Right lobe of liver (tissue), 6 donors: Measurements from ENCODE around the gene BRD4. TPM values are rescaled to one million over a fixed set of nuclear protein-coding genes. Genes with fewer than 3 reads are reported as not detected.
A peak's percentile ranks its signal among the peaks of the same experiment; 100 is the strongest.

Experiments
- ATAC-seq, 4 donors: fragments of 200-7000 bp; cut with Tn5 transposase; one replicate each; pipeline ENCODE4 v1.9.1; 2020; ENCODE audit warnings: mild to moderate bottlenecking in 4 of 4, moderate library complexity in 4 of 4
- DNase-seq, 3 donors: peaks; one replicate each; pipeline ENCODE4 v3.0.0-alpha.2; 2020
- H3K27ac ChIP-seq, 3 donors: fragments of 200-600 bp; one replicate each; pipeline ENCODE4 v1.8.0; 2022
- H3K27me3 ChIP-seq, 2 donors: fragments of 200-600 bp; one replicate each; pipeline ENCODE4 v1.8.0; 2022
- H3K36me3 ChIP-seq, 4 donors: fragments of 200-600 bp; sonication (generic) in 1 of 4; one replicate each; pipeline versions ENCODE4 v1.5.1 to v1.8.0; 2017 to 2022; ENCODE audit warnings: control low read depth in 1 of 4
- H3K4me1 ChIP-seq, 4 donors: fragments of 200-600 bp; sonication (generic) in 1 of 4; one replicate each; pipeline versions ENCODE4 v1.5.1 to v1.8.0; 2017 to 2022; ENCODE audit warnings: control low read depth in 1 of 4
- H3K4me3 ChIP-seq, 3 donors: fragments of 200-600 bp; one replicate each; pipeline ENCODE4 v1.8.0; 2022
- H3K9me3 ChIP-seq, 4 donors: fragments of 200-600 bp; sonication (generic) in 1 of 4; one replicate each; pipeline versions ENCODE4 v1.5.1 to v1.8.0; 2017 to 2022; ENCODE audit warnings: control low read depth in 1 of 4
- CTCF ChIP-seq, 4 donors: fragments of 200-600 bp in 3 of 4; fragments of 450-650 bp in 1 of 4; IDR thresholded peaks; one replicate each; pipeline versions ENCODE4 v1.5.1 to v1.8.0; 2016 to 2022; ENCODE audit warnings: antibody characterized with exemption in 4 of 4, mild to moderate bottlenecking in 2 of 4
- POLR2A ChIP-seq: fragments of 450-650 bp; IDR thresholded peaks from one replicate; pipeline ENCODE4 v1.6.1; 2017; ENCODE audit warnings: antibody characterized with exemption, mild to moderate bottlenecking
- WGBS: methylation state at CpG from one replicate; pipeline ENCODE4 v1.1.6; 2018; ENCODE audit warnings: low coverage, low lambda C conversion rate; ENCODE audit not compliant: insufficient coverage; ENCODE audit errors: missing lambda C conversion rate; 5-methylcytosine and 5-hydroxymethylcytosine counted together
- intact Hi-C, 2 donors: fragments of 100-400 bp; cut with DNase I; formaldehyde crosslinking; loops; one replicate each; pipeline versions ENCODE4 v1.11.2 to v1.14.1; 2022
- total RNA-seq, 6 experiments: library from RNA; depleted of rRNA in 2 of 6; stranded (reverse); fragments of >200 nt in 2 of 6; fragmentation: NEBNext Ultra II Directional in 3 of 6; extraction: Animal tissue kit (Norgen Biotek cat#: 25700) in 3 of 6; gene quantifications; one replicate each; pipeline versions ENCODE4 v1.1.0 to v1.2.4, GENCODE V29; 2016 to 2023
- donor health status: DM: no; HTN: yes; CAD: no.
- donor health status: DM: no; HTN: no; CAD: no.
- donor health status: DM: no; HTN: no; CAD: no.
- donor health status: DM: no; HTN: yes; CAD: no.
- donor health status: DM: no; HTN: yes; CAD: no.

The BRD4 gene
- total RNA-seq, 6 experiments from 2014 or later = 20.0 to 52.6 (median 40.6) TPM

DNA sequence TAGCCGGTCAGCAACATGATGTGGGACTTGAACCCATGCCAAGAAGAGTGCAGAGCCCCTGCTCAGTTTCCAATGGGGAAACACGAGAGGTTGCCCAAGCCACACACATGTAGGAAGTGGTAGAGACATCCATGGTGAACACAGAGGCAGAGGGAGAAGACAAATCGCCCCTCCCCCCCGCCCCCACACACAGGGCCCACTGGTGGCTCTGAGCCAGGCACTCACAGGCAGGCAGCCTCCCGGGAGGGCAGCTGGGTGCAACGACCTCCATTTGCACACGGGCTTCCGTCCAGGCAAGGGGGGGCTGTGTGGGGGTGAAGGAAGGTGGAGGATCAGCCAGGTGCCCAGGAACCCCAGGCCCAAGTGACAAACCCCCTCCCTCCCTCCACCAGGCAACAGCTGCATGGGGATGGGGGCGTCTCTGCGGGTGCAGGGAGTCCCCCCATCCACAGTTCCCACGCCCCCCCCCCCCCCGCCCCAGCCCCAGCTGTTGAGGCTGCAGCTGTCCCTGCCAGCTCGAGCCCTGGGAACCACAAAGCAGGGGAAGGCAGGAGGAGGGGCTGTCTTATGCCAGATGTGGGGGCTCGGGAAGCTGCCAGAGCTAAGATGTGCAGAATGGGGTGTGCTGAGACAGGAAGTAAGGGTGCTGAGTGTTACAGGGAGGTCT, 134.9 kb downstream of the BRD4 start:
- DNase-seq (no peak), ATAC-seq (no peak)
- Histone ChIP-seq H3K27ac (no peak overlapping the region), H3K4me3 (no peak overlapping the region), H3K36me3 (no peaks in the 10 kb centered on the region), H3K27me3 (peaks cover 0 to 15% of the 10 kb centered on the region in 2 donors), H3K9me3 (no peaks in the 10 kb centered on the region), H3K4me1 (peaks cover 0 to 6% (median 1%) of the 10 kb centered on the region in 4 donors)
- intact Hi-C loops = no loop called here
- WGBS = 12% methylated on average over 6 of the region's 14 CpGs
- no peak for TF ChIP-seq CTCF (IDR thresholded peaks at IDR 0.05)
- no peak for TF ChIP-seq POLR2A

DNA sequence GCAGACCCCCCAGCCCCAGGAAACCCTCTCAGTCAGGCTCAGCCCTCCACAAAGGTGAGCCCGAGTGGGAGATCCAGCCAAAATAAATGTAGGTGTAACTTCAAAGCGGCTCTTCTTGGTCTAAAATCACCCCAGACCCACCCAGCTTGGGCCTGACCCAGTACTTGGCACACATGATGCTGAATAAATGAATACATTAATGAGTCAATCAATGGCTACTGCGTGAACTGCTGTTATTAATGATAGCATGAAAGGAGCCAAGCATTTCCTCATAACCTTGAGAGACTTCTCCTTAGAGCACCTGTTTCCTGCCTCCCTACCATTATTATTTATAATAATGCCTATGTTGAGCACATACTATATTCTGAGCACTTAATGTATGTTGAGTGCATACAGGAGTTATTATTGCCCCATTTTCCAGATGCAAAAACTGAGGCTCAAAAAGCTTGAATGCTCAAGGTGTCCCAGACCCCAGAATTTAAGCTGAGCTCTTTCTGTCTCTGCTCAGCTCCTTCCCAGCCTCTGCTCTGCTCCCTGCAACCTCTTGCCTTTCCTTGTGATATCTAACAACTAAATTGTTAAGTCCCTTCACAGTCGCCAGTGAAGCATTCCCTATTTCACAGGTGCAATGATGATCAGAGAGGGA, 135.9 kb downstream of the BRD4 start:
- intact Hi-C loops = no loop called here
- DNase-seq (no peak), ATAC-seq (no peak)
- no peak for TF ChIP-seq POLR2A
- TF ChIP-seq CTCF (IDR thresholded peaks at IDR 0.05) = no peak
- no peak overlapping the region for H3K4me3 ChIP-seq
- H3K27ac ChIP-seq = no peak overlapping the region
- H3K9me3 ChIP-seq = no peaks in the 10 kb centered on the region
- no peaks in the 10 kb centered on the region for H3K36me3 ChIP-seq
- WGBS = 35% methylated on average over 4 of the region's 4 CpGs
- peaks cover 0 to 6% (median 1%) of the 10 kb centered on the region in 4 donors for H3K4me1 ChIP-seq
- H3K27me3 ChIP-seq = peaks cover 0 to 15% of the 10 kb centered on the region in 2 donors

DNA sequence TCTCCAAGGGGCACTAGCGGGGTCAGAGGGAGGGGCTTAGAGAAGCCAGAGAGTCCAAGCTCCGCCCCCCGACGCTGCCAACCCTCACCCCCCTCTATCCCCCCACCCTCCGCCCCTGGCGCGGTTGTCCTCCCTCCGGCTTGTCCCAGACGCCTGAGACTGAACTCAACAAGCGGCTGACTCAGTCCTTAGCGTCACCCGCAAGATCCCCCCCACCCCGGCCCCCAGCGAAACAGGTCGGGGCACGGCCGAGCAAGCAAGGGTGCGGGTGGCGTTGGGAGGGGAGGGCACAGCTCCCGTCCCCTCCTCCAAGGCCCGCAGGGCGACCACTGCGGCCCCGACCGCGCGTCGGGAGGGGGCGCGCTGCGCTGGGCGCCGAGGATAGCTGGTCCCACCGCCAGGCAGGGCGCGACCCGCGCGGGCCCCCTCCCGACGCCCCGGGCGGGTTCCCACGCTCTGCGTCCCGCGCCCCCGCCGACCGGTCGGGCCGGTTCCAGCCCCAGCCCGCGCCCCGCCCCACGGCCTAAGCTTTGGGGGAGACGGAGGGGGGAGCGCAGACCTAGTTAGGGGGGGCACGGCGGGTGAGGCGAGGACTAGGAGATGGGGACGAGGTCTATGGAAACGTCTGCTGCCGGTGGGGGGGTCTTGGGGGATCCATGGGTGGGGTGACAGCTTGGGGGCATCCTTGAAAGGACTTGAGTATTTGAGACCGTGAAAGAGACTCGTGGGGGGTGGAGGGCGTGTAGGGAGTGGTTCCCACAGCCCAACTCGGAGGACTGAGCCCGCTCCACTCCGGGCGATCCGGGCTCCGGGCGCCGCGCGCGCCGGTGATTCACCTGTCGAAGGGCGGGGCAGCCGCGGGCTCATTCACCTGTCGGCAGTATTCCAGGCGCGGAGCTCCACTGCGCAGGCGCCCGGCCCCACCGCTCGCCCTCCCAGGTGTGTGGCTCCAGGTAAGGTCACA, 136.7 kb downstream of the BRD4 start:
- TF ChIP-seq POLR2A = no peak
- TF ChIP-seq CTCF (IDR thresholded peaks at IDR 0.05) = no peak
- no peak for DNase-seq
- Histone ChIP-seq H3K4me3 (no peak overlapping the region), H3K27me3 (peaks cover 0 to 15% of the 10 kb centered on the region in 2 donors), H3K4me1 (peaks cover 0 to 6% (median 1%) of the 10 kb centered on the region in 4 donors), H3K27ac (no peak overlapping the region), H3K9me3 (no peaks in the 10 kb centered on the region), H3K36me3 (no peaks in the 10 kb centered on the region)
- intact Hi-C loops = no loop called here
- 0% methylated on average over 14 of the region's 91 CpGs for WGBS
- ATAC-seq = peak; percentile 12 to 39 (median 28)

- DNase-seq (no peak), ATAC-seq (peak in 1 of 4 donors; percentile 28)
- H3K9me3 ChIP-seq = no peaks in the 10 kb centered on the region
- 80% methylated on average over 3 of the region's 6 CpGs for WGBS
- TF ChIP-seq POLR2A (no peak), CTCF (IDR thresholded peaks at IDR 0.05) (no peak)
- no peaks in the 10 kb centered on the region for H3K4me1 ChIP-seq
- H3K27me3 ChIP-seq = peaks cover 0 to 15% of the 10 kb centered on the region in 2 donors
- H3K27ac ChIP-seq = no peak overlapping the region
- no peak overlapping the region for H3K4me3 ChIP-seq
- intact Hi-C loops = no loop called here
- H3K36me3 ChIP-seq = no peaks in the 10 kb centered on the region
These were observed 137.4 kb downstream of the BRD4 start for GRCh38 chr19:15194938-15195337.
